DOHH2 (cell line): ENCODE data around the gene TSC22D3.

ENCODE experiments used
- H3F3A ChIP-seq: fragments of 200-600 bp; sonication (generic), shearing (Covaris generic); 2 replicates; pipeline ENCODE4 v1.6.0; 2016; ENCODE audit warnings: antibody characterized with exemption, mild to moderate bottlenecking; ENCODE audit not compliant: control insufficient read depth, insufficient read depth
- H3K27ac ChIP-seq: fragments of 200-600 bp; sonication (generic); 2 replicates; pipeline ENCODE4 v1.5.1; 2014; ENCODE audit warnings: low read depth, mild to moderate bottlenecking, low read length, moderate library complexity
- H3K27me3 ChIP-seq: fragments of 200-600 bp; sonication (generic); 2 replicates; pipeline ENCODE4 v1.6.1; 2014; ENCODE audit warnings: mild to moderate bottlenecking, low read length, mixed read lengths; ENCODE audit not compliant: control insufficient read depth
- H3K36me3 ChIP-seq: fragments of 200-600 bp; sonication (generic); 2 replicates; pipeline ENCODE4 v1.6.1; 2014; ENCODE audit warnings: mild to moderate bottlenecking, low read length, moderate library complexity, mixed read lengths; ENCODE audit not compliant: control insufficient read depth
- H3K4me1 ChIP-seq: fragments of 200-600 bp; sonication (generic); 2 replicates; pipeline ENCODE4 v1.6.1; 2014; ENCODE audit warnings: mild to moderate bottlenecking, low read length, mixed read lengths; ENCODE audit not compliant: control insufficient read depth
- H3K4me2 ChIP-seq: fragments of 200-600 bp; sonication (generic); 2 replicates; pipeline ENCODE4 v1.6.0; 2014; ENCODE audit warnings: mild to moderate bottlenecking, low read length, moderate library complexity
- H3K4me3 ChIP-seq: fragments of 200-600 bp; sonication (generic); 2 replicates; pipeline ENCODE4 v1.5.1; 2014; ENCODE audit warnings: mild to moderate bottlenecking, low read length, mixed read lengths
- H3K79me2 ChIP-seq: fragments of 200-600 bp; sonication (generic); 2 replicates; pipeline ENCODE4 v1.6.1; 2014; ENCODE audit warnings: mild to moderate bottlenecking, low read length, mixed read lengths; ENCODE audit not compliant: control insufficient read depth
- H3K9me2 ChIP-seq: fragments of 200-600 bp; sonication (generic); replicated peaks from 2 replicates; pipeline ENCODE4 v1.6.1; 2014; ENCODE audit warnings: mild to moderate bottlenecking, low read length, mixed read lengths; ENCODE audit not compliant: control insufficient read depth
- H3K9me3 ChIP-seq: fragments of 200-600 bp; sonication (generic); 2 replicates; pipeline ENCODE4 v1.6.1; 2014; ENCODE audit warnings: antibody characterized with exemption, low read length, mixed read lengths; ENCODE audit not compliant: control insufficient read depth, insufficient read depth
- H4K20me1 ChIP-seq: fragments of 200-600 bp; sonication (generic); 2 replicates; pipeline ENCODE4 v1.6.0; 2014; ENCODE audit warnings: low read depth, mild to moderate bottlenecking, antibody characterized with exemption, low read length, moderate library complexity; ENCODE audit not compliant: control insufficient read depth, insufficient read depth
- EZH2phosphoT487 ChIP-seq: fragments of 200-600 bp; sonication (generic); IDR thresholded peaks from 2 replicates; pipeline ENCODE4 v1.6.1; 2017; ENCODE audit warnings: borderline replicate concordance, mild to moderate bottlenecking, antibody characterized with exemption, low read length, moderate library complexity, mixed read lengths
- TF ChIP-seq, protein P1 (sequence below): fragments of 200-600 bp; sonication (generic); IDR thresholded peaks from one replicate; pipeline ENCODE4 v1.5.1; 2014; ENCODE audit warnings: antibody characterized with exemption, mild to moderate bottlenecking, low read depth, low read length; ENCODE audit not compliant: poor library complexity, severe bottlenecking

Gene TSC22D3

GRCh38 chrX:107736781-107737531 is 38.6 kb downstream of the TSC22D3 start:
- H4K20me1 ChIP-seq = no peaks in the 10 kb centered on the region
- no peak for TF ChIP-seq EZH2phosphoT487
- TF ChIP-seq, protein P1, sequence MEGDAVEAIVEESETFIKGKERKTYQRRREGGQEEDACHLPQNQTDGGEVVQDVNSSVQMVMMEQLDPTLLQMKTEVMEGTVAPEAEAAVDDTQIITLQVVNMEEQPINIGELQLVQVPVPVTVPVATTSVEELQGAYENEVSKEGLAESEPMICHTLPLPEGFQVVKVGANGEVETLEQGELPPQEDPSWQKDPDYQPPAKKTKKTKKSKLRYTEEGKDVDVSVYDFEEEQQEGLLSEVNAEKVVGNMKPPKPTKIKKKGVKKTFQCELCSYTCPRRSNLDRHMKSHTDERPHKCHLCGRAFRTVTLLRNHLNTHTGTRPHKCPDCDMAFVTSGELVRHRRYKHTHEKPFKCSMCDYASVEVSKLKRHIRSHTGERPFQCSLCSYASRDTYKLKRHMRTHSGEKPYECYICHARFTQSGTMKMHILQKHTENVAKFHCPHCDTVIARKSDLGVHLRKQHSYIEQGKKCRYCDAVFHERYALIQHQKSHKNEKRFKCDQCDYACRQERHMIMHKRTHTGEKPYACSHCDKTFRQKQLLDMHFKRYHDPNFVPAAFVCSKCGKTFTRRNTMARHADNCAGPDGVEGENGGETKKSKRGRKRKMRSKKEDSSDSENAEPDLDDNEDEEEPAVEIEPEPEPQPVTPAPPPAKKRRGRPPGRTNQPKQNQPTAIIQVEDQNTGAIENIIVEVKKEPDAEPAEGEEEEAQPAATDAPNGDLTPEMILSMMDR = no peak
- no peaks in the 10 kb centered on the region for H3K79me2 ChIP-seq
- no peak overlapping the region for H3K27ac ChIP-seq
- no peaks in the 10 kb centered on the region for H3F3A ChIP-seq
- no peaks in the 10 kb centered on the region for H3K9me3 ChIP-seq
- H3K4me2 ChIP-seq = no peak overlapping the region
- H3K4me3 ChIP-seq = no peak overlapping the region
- H3K27me3 ChIP-seq = no peaks in the 10 kb centered on the region
- no peaks in the 10 kb centered on the region for H3K9me2 ChIP-seq
- no peaks in the 10 kb centered on the region for H3K36me3 ChIP-seq
- H3K4me1 ChIP-seq = peaks cover 16% of the 10 kb centered on the region

GRCh38 chrX:107734646-107735045 is 40.9 kb downstream of the TSC22D3 start:
- H3K36me3 ChIP-seq = no peaks in the 10 kb centered on the region
- no peak overlapping the region for H3K27ac ChIP-seq
- H3K4me2 ChIP-seq = no peak overlapping the region
- TF ChIP-seq EZH2phosphoT487 = no peak
- TF ChIP-seq, protein P1 = no peak
- H3F3A ChIP-seq = no peaks in the 10 kb centered on the region
- no peaks in the 10 kb centered on the region for H3K27me3 ChIP-seq
- H3K79me2 ChIP-seq = no peaks in the 10 kb centered on the region
- H3K4me3 ChIP-seq = no peak overlapping the region
- peaks cover 14% of the 10 kb centered on the region for H3K4me1 ChIP-seq
- no peaks in the 10 kb centered on the region for H3K9me3 ChIP-seq
- no peaks in the 10 kb centered on the region for H4K20me1 ChIP-seq
- no peaks in the 10 kb centered on the region for H3K9me2 ChIP-seq

DNA sequence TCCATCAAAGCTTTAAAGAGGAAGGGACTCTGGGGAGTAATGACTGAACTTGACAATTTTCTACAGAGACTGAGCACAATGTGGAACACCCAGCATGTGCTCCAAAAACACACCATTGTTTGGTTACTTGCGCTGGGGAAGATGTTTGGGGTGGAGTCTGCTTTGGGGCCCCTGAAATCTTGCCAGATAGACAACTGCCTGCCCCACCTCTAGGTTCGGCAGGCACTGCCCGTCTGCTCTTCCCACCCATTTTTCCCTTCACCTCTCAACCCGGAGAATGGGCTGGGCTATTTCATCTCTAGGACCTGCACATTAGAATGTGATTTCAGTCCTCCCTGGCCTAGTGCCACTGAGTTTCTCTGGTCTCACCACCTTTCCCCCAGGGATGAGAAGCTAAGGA is 41.9 kb downstream of the TSC22D3 start:
- TF ChIP-seq, protein P1 = no peak
- TF ChIP-seq EZH2phosphoT487 = no peak
- Histone ChIP-seq H3K9me3 (no peaks in the 10 kb centered on the region), H3K79me2 (no peaks in the 10 kb centered on the region), H3K4me2 (no peak overlapping the region), H3K27ac (no peak overlapping the region), H3K9me2 (no peaks in the 10 kb centered on the region), H4K20me1 (no peaks in the 10 kb centered on the region), H3K36me3 (no peaks in the 10 kb centered on the region), H3K4me1 (peaks cover 14% of the 10 kb centered on the region), H3K4me3 (no peak overlapping the region), H3K27me3 (no peaks in the 10 kb centered on the region), H3F3A (no peaks in the 10 kb centered on the region)
